ENCODE data around the gene HPX.

GRCh38 chr11:6482441-6482840, 41.7 kb upstream of the HPX start:
- TF ChIP-seq ZNF274 (IDR thresholded peaks at IDR 0.05; ENCODE audit: low read depth, low read length) (no peak), YY1 (IDR thresholded peaks at IDR 0.05; ENCODE audit: insufficient read depth, insufficient read length) (no peak), SUZ12 (IDR thresholded peaks at IDR 0.05; ENCODE audit: extremely low read depth, insufficient read depth, insufficient read length) (no peak)
